ENCODE results near the gene THOC6. TPM values are rescaled to one million over a fixed set of nuclear protein-coding genes. Genes with fewer than 3 reads are reported as not detected.

Gene THOC6
- total and polyA plus RNA-seq, 8 donors = 23.9 to 38.7 (median 26.9) TPM

DNA sequence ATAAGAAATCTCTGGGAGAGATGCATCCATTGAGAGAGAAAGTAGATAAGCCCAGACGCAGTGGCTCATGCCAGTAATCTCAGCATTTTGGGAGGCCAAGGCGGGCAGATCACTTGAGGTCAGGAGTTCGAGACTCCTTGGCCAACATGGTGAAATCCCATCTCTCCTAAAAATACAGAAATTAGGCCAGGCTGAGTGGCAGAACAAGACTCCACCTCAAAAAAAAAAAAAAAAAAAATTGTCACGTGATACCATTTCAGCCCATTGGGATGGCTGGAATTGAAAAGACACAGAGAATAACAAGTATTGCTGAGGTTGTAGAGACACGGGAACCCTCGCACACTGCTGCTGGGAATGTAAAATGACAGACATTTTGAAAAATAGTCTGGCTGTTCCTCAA lies 38.7 kb downstream of the THOC6 start:
- intact Hi-C loops (cut with DNase I) = no loop called here

DNA sequence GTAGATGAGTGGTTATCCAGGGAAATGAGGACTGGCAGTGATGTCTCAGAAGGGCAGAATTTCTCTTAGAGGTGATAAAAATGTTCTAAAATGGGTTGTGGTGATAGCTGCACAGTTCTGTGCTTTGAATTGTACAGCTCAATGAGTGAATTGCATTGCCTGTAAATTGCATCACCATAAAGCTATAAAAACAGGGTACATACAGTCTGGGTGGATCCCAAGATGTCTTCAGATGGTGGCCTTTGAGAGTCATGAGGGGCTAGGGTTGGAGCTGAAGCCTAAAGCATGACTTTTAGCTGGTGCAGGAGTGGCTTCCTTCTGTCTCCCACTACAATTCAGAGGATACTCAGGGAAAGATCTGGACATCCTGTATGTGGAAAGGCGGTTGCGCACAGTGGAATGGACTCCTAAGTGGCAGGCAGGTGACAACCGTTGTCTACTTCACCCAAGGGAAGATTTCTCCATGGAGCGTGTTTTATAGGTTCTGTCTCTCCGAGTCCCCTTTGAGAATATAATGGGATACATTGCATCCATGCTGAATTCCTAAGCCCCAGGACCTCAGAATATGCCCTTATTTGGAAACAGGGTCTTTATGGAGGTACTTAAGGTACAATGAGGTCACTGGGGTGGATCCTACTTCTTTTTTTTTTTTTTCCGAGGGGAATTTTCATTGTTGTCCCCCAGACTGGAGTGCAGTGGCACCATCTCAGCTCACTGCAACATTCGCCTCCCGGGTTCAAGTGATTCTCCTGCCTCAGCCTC lies 40.0 kb downstream of the THOC6 start:
- Histone ChIP-seq H3K36me3 (peaks cover 0 to 7% of the 10 kb centered on the region in 2 donors), H3K27me3 (no peaks in the 10 kb centered on the region), H3K4me1 (peaks cover 15 to 70% of the 10 kb centered on the region in 2 donors), H3K9me3 (no peaks in the 10 kb centered on the region), H3K27ac (no peak overlapping the region), H3K4me3 (no peak overlapping the region)
- DNase-seq = no peak
- TF ChIP-seq, protein P1, sequence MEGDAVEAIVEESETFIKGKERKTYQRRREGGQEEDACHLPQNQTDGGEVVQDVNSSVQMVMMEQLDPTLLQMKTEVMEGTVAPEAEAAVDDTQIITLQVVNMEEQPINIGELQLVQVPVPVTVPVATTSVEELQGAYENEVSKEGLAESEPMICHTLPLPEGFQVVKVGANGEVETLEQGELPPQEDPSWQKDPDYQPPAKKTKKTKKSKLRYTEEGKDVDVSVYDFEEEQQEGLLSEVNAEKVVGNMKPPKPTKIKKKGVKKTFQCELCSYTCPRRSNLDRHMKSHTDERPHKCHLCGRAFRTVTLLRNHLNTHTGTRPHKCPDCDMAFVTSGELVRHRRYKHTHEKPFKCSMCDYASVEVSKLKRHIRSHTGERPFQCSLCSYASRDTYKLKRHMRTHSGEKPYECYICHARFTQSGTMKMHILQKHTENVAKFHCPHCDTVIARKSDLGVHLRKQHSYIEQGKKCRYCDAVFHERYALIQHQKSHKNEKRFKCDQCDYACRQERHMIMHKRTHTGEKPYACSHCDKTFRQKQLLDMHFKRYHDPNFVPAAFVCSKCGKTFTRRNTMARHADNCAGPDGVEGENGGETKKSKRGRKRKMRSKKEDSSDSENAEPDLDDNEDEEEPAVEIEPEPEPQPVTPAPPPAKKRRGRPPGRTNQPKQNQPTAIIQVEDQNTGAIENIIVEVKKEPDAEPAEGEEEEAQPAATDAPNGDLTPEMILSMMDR (IDR thresholded peaks at IDR 0.05) = no peak
- intact Hi-C loops (cut with DNase I) = no loop called here
- ATAC-seq = no peak

More for the DNA sequence above, 38.7 kb downstream of the THOC6 start:
- Histone ChIP-seq H3K36me3 (peaks cover 0 to 2% of the 10 kb centered on the region in 2 donors), H3K4me1 (peaks cover 21 to 71% of the 10 kb centered on the region in 2 donors), H3K9me3 (no peaks in the 10 kb centered on the region), H3K4me3 (no peak overlapping the region), H3K27ac (peak overlapping the region in 1 of 2 donors; percentile 23), H3K27me3 (no peaks in the 10 kb centered on the region)
- DNase-seq (no peak), ATAC-seq (no peak)
- TF ChIP-seq, protein P1 (IDR thresholded peaks at IDR 0.05) = no peak

GRCh38 chr16:3065069-3065741 lies 41.4 kb downstream of the THOC6 start, which contains the start of gene IL32:
TSS of gene IL32 (plus strand) at chr16:3065640. CDS start at chr16:3065812, 172 bp downstream.
- DNase-seq = peak in 2 of 4 donors; percentile 49 to 83
- TF ChIP-seq, protein P1 (IDR thresholded peaks at IDR 0.05) = no peak
- intact Hi-C loops (cut with DNase I) = no loop called here

DNA sequence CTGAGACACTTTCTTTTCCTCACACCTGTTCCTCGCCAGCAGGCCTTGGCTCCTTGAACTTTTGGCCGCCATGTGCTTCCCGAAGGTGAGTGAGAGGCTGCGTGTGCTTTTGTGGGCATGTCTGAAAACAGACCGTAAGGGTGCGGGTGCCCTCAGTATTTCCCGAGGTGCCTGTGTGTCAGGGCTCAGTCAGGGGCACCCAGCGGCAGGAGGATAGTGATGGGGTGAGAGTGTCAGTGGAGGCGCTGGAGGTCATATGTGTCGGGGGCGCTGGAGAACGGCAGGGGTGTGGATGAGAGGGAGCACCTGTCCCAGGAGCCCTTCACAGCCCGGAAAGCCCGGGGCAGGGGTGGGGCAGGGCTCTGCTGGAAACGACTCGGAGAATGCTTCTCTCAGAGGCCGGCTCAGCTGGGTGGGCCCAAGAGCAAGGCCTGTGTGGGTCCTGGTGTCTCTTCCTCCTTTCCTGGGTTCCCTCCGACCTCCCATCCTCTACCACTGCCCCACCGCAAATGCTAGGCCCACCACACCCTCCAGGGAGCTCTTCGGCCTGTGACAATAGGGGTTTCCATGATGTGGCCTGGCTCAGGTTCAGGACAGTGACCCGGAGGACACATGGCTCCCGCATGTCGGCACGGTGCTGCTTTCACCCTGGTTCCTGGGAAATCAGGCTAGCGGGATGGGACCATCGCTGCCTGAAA lies 42.1 kb downstream of the THOC6 start:
- H3K27ac ChIP-seq = peak overlapping the region; percentile 68 to 82
- H3K4me3 ChIP-seq = peak overlapping the region; percentile 18 to 56
- H3K9me3 ChIP-seq = no peaks in the 10 kb centered on the region
- peaks cover 0 to 12% of the 10 kb centered on the region in 2 donors for H3K36me3 ChIP-seq
- H3K4me1 ChIP-seq = peaks cover 9 to 62% of the 10 kb centered on the region in 2 donors
- H3K27me3 ChIP-seq = no peaks in the 10 kb centered on the region
- DNase-seq = peak in 1 of 4 donors; percentile 79
- peak; percentile 27 for ATAC-seq
- intact Hi-C loops (cut with DNase I) = no loop called here
- TF ChIP-seq, protein P1 (IDR thresholded peaks at IDR 0.05) = no peak

More at GRCh38 chr16:3065069-3065741, 41.4 kb downstream of the THOC6 start, which contains the start of gene IL32:
- H3K36me3 ChIP-seq = peaks cover 0 to 12% of the 10 kb centered on the region in 2 donors
- peak; percentile 79 for ATAC-seq
- peak within 1 kb of the TSS; percentile 68 to 82 for H3K27ac ChIP-seq
- H3K9me3 ChIP-seq = no peaks in the 10 kb centered on the region
- peaks cover 9 to 64% of the 10 kb centered on the region in 2 donors for H3K4me1 ChIP-seq
- H3K27me3 ChIP-seq = no peaks in the 10 kb centered on the region
- H3K4me3 ChIP-seq = peak within 1 kb of the TSS; percentile 18 to 56

Data from left lung (tissue), 10 donors.